Upper lobe of left lung (tissue), 6 donors: ENCODE measurements around the gene MCTP2. TPM values are rescaled to one million over a fixed set of nuclear protein-coding genes. Genes with fewer than 3 reads are reported as not detected.

Experiments used
- ATAC-seq, 2 donors: fragments of 200-7000 bp; cut with Tn5 transposase; one replicate each; pipeline ENCODE4 v1.9.1; 2022; ENCODE audit warnings: mild to moderate bottlenecking in 2 of 2, moderate library complexity in 2 of 2; ENCODE audit not compliant: low FRiP score in 2 of 2
- DNase-seq, 2 donors: peaks; one replicate each; pipeline ENCODE4 v3.0.0-alpha.2; 2019 to 2020
- H3K27ac ChIP-seq, 4 donors: fragments of 200-600 bp; sonication (generic); one replicate each; pipeline ENCODE4 v1.5.1; 2016 to 2019
- H3K27me3 ChIP-seq, 4 donors: fragments of 200-600 bp; sonication (generic); one replicate each; pipeline ENCODE4 v1.5.1; 2017 to 2019
- H3K36me3 ChIP-seq, 4 donors: fragments of 200-600 bp; sonication (generic); one replicate each; pipeline ENCODE4 v1.5.1; 2016 to 2019
- H3K4me1 ChIP-seq, 4 donors: fragments of 200-600 bp; sonication (generic); one replicate each; pipeline ENCODE4 v1.5.1; 2018 to 2019
- H3K4me3 ChIP-seq, 4 donors: fragments of 200-600 bp; sonication (generic); one replicate each; pipeline ENCODE4 v1.5.1; 2017 to 2019; ENCODE audit warnings: mild to moderate bottlenecking in 2 of 4, moderate library complexity in 1 of 4
- H3K9me3 ChIP-seq, 4 donors: fragments of 200-600 bp; sonication (generic); one replicate each; pipeline ENCODE4 v1.5.1; 2018 to 2019
- EP300 ChIP-seq, 4 donors: sonication (generic); formaldehyde crosslinking; IDR thresholded peaks; one replicate each; pipeline ENCODE4 v1.5.1; 2017; ENCODE audit warnings: antibody characterized with exemption in 4 of 4, control low read depth in 2 of 4
- POLR2A ChIP-seq, 4 donors: fragments of 450-650 bp; IDR thresholded peaks; one replicate each; pipeline ENCODE4 v1.5.1; 2016 to 2017; ENCODE audit warnings: antibody characterized with exemption in 4 of 4, mild to moderate bottlenecking in 2 of 4
- POLR2AphosphoS5 ChIP-seq, 2 donors: sonication (generic); formaldehyde crosslinking; IDR thresholded peaks; one replicate each; pipeline ENCODE4 v1.5.1; 2017; ENCODE audit warnings: antibody characterized with exemption in 2 of 2
- WGBS, 2 donors: methylation state at CpG; one replicate each; pipeline ENCODE4 v1.1.5; 2017 to 2018; 5-methylcytosine and 5-hydroxymethylcytosine counted together
- total RNA-seq, 6 donors: library from RNA; depleted of rRNA in 4 of 6; stranded (reverse); fragments of >200 nt in 4 of 6; gene quantifications; one replicate each; pipeline versions ENCODE4 v1.1.0 to v1.2.1, GENCODE V29; 2016 to 2021
- TF ChIP-seq, protein P1 (sequence below), 6 experiments: fragments of 450-650 bp in 4 of 6; fragments of 200-600 bp in 2 of 6; sonication (generic) in 2 of 6; IDR thresholded peaks; one replicate each; pipeline ENCODE4 v1.5.1; 2016 to 2019; ENCODE audit warnings: antibody characterized with exemption in 6 of 6
- donor health status: DM: no; HTN: no; CAD: no; lungs with moderate emphysema.
- donor health status: DM: no; HTN: yes; CAD: no; lungs with severe emphysema.

Gene MCTP2
- total RNA-seq, 6 donors from 2014 or later: 33.4 to 64.8 (median 48.5) TPM

DNA sequence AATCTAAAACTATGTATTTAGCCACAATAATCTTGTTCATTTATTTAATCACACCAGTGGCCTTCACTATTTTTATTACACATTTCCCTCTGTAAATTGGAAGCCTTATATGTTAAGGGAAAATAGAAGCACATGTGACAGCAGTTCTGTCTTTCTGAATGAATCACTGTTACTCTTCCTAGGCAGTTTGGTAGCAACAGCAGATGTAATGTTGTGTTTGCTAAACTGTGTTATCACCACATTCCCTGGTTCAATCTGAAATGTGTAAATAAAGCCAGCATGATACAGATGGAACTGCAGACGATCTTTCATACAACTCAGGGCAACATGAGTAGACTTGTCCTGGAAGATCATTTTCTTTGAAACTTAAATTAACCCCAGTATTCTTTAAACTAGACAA is 220.1 kb downstream of the MCTP2 start:
- TF ChIP-seq, protein P1, sequence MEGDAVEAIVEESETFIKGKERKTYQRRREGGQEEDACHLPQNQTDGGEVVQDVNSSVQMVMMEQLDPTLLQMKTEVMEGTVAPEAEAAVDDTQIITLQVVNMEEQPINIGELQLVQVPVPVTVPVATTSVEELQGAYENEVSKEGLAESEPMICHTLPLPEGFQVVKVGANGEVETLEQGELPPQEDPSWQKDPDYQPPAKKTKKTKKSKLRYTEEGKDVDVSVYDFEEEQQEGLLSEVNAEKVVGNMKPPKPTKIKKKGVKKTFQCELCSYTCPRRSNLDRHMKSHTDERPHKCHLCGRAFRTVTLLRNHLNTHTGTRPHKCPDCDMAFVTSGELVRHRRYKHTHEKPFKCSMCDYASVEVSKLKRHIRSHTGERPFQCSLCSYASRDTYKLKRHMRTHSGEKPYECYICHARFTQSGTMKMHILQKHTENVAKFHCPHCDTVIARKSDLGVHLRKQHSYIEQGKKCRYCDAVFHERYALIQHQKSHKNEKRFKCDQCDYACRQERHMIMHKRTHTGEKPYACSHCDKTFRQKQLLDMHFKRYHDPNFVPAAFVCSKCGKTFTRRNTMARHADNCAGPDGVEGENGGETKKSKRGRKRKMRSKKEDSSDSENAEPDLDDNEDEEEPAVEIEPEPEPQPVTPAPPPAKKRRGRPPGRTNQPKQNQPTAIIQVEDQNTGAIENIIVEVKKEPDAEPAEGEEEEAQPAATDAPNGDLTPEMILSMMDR (IDR thresholded peaks at IDR 0.05): no peak
- TF ChIP-seq POLR2A (IDR thresholded peaks at IDR 0.05) (no peak), EP300 (IDR thresholded peaks at IDR 0.05) (no peak), POLR2AphosphoS5 (IDR thresholded peaks at IDR 0.05) (no peak)
- WGBS, 2 donors: 81 to 92% methylated on average over 1 of the region's 1 CpG
- H3K9me3 ChIP-seq: no peaks in the 10 kb centered on the region
- ATAC-seq (no peak), DNase-seq (no peak)
- no peaks in the 10 kb centered on the region for H3K4me1 ChIP-seq
- H3K27ac ChIP-seq: no peak overlapping the region
- no peaks in the 10 kb centered on the region for H3K36me3 ChIP-seq
- H3K4me3 ChIP-seq: no peak overlapping the region
- H3K27me3 ChIP-seq: no peaks in the 10 kb centered on the region

DNA sequence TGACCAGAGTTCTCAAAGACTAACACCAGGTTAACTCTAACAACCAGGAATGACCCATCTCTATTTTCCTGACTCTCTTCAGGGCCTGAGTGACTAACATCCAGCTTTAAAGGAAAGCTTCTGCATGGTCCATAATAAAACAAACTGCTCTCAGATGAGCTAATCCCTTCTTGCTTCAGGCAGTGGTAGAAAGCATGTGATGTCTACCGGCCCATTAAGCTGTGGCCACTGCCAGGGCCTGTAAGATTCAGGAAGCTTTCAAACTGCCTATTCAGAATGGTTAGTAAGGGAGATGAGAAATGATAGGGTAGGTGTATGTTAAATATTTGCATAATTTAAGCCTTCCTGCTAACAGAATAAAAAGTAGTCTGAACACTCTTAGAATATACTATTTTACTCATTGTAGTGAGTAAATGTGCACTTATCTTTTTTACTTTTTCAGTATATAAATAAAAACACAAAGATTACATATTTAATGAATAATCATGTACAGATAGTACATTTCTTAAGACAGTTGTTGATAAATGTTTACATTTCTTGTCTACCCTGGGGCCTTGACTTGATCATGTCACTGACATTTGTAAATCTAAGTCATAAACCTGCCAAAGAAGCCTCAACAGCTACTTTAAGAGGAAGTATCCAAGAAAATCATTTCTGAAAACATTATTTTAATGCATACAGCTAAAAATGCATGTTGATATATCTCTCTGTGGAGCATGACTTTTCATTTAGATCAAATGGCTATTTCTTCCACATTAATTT is 222.0 kb downstream of the MCTP2 start:
- Histone ChIP-seq H3K36me3 (peaks cover 0 to 3% (median 0%) of the 10 kb centered on the region in 4 donors), H3K27ac (no peak overlapping the region), H3K27me3 (no peaks in the 10 kb centered on the region), H3K4me3 (no peak overlapping the region), H3K9me3 (no peaks in the 10 kb centered on the region), H3K4me1 (no peaks in the 10 kb centered on the region)
- TF ChIP-seq POLR2A (IDR thresholded peaks at IDR 0.05) (no peak), EP300 (IDR thresholded peaks at IDR 0.05) (no peak), POLR2AphosphoS5 (IDR thresholded peaks at IDR 0.05) (no peak)
- TF ChIP-seq, protein P1 (IDR thresholded peaks at IDR 0.05): no peak
- WGBS, 2 donors: 87 to 90% methylated on average over 1 of the region's 1 CpG
- DNase-seq (no peak), ATAC-seq (no peak)

DNA sequence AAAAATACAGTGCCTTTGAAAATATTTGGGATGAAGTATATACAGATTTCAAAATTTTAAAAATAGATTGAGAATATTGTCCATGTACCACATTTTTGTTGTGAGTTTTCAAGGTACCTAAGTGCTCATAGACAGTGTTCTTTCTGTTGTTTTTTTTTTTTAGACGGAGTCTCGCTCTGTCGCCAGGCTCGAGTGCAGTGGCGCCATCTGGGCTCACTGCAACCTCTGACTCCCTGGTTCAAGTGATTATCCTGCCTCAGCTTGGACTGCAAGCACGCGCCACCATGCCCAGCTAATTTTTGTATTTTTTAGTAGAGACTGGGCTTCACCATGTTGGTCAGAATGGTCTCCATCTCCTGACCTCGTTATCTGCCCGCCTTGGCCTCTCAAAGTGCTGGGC is 223.9 kb downstream of the MCTP2 start:
- no peak for ATAC-seq
- no peaks in the 10 kb centered on the region for H3K27me3 ChIP-seq
- H3K4me1 ChIP-seq: no peaks in the 10 kb centered on the region
- no peak overlapping the region for H3K4me3 ChIP-seq
- H3K9me3 ChIP-seq: no peaks in the 10 kb centered on the region
- no peak for DNase-seq
- TF ChIP-seq POLR2AphosphoS5 (IDR thresholded peaks at IDR 0.05) (no peak), POLR2A (IDR thresholded peaks at IDR 0.05) (no peak), EP300 (IDR thresholded peaks at IDR 0.05) (no peak)
- TF ChIP-seq, protein P1 (IDR thresholded peaks at IDR 0.05): no peak
- H3K27ac ChIP-seq: no peak overlapping the region
- H3K36me3 ChIP-seq: peaks cover 0 to 9% (median 0%) of the 10 kb centered on the region in 4 donors
- 97 to 98% methylated on average over 9 of the region's 9 CpGs for WGBS, 2 donors

DNA sequence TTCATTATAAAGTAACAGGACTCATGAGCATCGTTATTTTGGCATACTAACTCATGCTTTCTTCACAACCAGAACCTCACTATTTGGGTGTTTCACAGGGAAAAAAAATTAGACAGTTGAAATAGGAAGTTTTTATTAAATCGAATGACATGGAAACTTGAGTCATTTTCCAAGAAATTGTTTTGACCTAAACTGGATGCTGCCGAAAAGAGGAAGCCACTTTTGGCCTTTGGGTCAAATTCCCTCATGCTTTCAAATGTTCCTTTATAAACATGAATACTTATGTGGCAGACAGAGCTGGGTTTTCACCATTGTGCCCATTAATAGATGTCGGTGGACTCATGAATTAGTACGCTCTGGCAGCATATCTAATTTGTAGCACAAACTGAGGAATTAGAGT is 224.9 kb downstream of the MCTP2 start:
- no peak for TF ChIP-seq POLR2AphosphoS5 (IDR thresholded peaks at IDR 0.05)
- 68 to 70% methylated on average over 5 of the region's 5 CpGs for WGBS, 2 donors

DNA sequence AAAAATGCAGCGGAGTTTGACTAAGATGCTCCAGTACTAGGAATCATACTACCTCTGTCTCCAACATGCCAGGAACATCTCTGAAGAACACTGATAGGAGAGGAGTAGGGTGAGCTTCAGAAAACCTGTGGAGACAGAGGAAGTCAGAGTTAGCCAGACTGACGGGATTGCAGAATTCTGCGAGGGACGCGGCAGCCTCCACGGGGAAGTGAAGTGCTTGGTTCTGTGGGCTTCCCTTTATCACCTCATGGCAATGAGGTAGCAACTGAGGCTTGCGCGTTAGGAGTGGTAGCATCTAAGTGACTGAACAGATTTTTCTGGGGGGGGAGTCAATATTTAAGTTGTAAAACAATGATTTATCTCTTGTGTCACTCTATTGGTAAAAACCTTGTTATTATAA is 226.3 kb downstream of the MCTP2 start:
- H3K4me3 ChIP-seq: no peak overlapping the region
- TF ChIP-seq EP300 (IDR thresholded peaks at IDR 0.05) (no peak), POLR2A (IDR thresholded peaks at IDR 0.05) (no peak), POLR2AphosphoS5 (IDR thresholded peaks at IDR 0.05) (no peak)
- TF ChIP-seq, protein P1 (IDR thresholded peaks at IDR 0.05): no peak
- no peaks in the 10 kb centered on the region for H3K4me1 ChIP-seq
- H3K9me3 ChIP-seq: no peaks in the 10 kb centered on the region
- 80 to 81% methylated on average over 8 of the region's 8 CpGs for WGBS, 2 donors
- H3K36me3 ChIP-seq: peaks cover 0 to 9% (median 0%) of the 10 kb centered on the region in 4 donors
- no peaks in the 10 kb centered on the region for H3K27me3 ChIP-seq
- ATAC-seq (no peak), DNase-seq (no peak)
- no peak overlapping the region for H3K27ac ChIP-seq

More for the DNA sequence above, 224.9 kb downstream of the MCTP2 start:
- H3K27ac ChIP-seq: no peak overlapping the region
- H3K4me3 ChIP-seq: no peak overlapping the region
- H3K27me3 ChIP-seq: no peaks in the 10 kb centered on the region
- no peaks in the 10 kb centered on the region for H3K4me1 ChIP-seq
- H3K36me3 ChIP-seq: peaks cover 0 to 9% (median 0%) of the 10 kb centered on the region in 4 donors
- H3K9me3 ChIP-seq: no peaks in the 10 kb centered on the region
- no peak for DNase-seq
- ATAC-seq: no peak
